Body of pancreas (tissue), 4 donors: ENCODE data around the gene SPAG7.

Experiments used
- CTCF ChIP-seq, 7 experiments: fragments of 450-650 bp in 4 of 7; fragments of 200-600 bp in 3 of 7; sonication (generic) in 3 of 7; IDR thresholded peaks; one replicate each; pipeline ENCODE4 v1.5.1; 2016 to 2019; ENCODE audit warnings: antibody characterized with exemption in 7 of 7
- POLR2A ChIP-seq, 3 donors: fragments of 450-650 bp; IDR thresholded peaks; one replicate each; pipeline ENCODE4 v1.6.1; 2016; ENCODE audit warnings: antibody characterized with exemption in 3 of 3, mild to moderate bottlenecking in 2 of 3

GRCh38 chr17:4959261-4959965 lies 8.2 kb downstream of the SPAG7 start:
- TF ChIP-seq CTCF (IDR thresholded peaks at IDR 0.05) (no peak), POLR2A (IDR thresholded peaks at IDR 0.05) (no peak)
